RWPE2 (cell line): Measurements from ENCODE around the gene ABCC1.

Experiments
- ATAC-seq: fragments of 200-7000 bp; cut with Tn5 transposase; 3 replicates; pipeline ENCODE4 v1.9.1; 2021; ENCODE audit warnings: low read depth
- DNase-seq: peaks from one replicate; pipeline ENCODE4 v3.0.0-alpha.2; 2020; ENCODE audit warnings: low spot score
- H3K27ac ChIP-seq: fragments of 450-650 bp; 2 replicates; pipeline ENCODE4 v1.5.1; 2017; ENCODE audit warnings: mild to moderate bottlenecking; ENCODE audit not compliant: poor library complexity, severe bottlenecking
- H3K27me3 ChIP-seq: fragments of 250-450 bp; sonication (Bioruptor Pico); 2 replicates; pipeline ENCODE4 v1.5.1; 2021; ENCODE audit warnings: mild to moderate bottlenecking, moderate library complexity; ENCODE audit not compliant: insufficient read depth, poor library complexity, severe bottlenecking
- H3K36me3 ChIP-seq: fragments of 250-450 bp; sonication (Bioruptor Pico); 2 replicates; pipeline ENCODE4 v1.5.1; 2020; ENCODE audit warnings: low read depth, mild to moderate bottlenecking, moderate library complexity
- H3K4me1 ChIP-seq: fragments of 250-450 bp; sonication (Bioruptor Pico); 2 replicates; pipeline ENCODE4 v1.5.1; 2021; ENCODE audit warnings: mild to moderate bottlenecking, moderate library complexity; ENCODE audit not compliant: insufficient read depth, poor library complexity, severe bottlenecking
- H3K4me3 ChIP-seq: fragments of 250-450 bp; sonication (Bioruptor Pico); 2 replicates; pipeline ENCODE4 v1.5.1; 2021; ENCODE audit warnings: mild to moderate bottlenecking, moderate library complexity; ENCODE audit not compliant: severe bottlenecking
- H3K9me3 ChIP-seq: fragments of 250-450 bp; sonication (Bioruptor Pico); 2 replicates; pipeline ENCODE4 v1.5.1; 2021; ENCODE audit warnings: mild to moderate bottlenecking, moderate library complexity; ENCODE audit not compliant: severe bottlenecking
- CTCF ChIP-seq: fragments of 450-650 bp; IDR thresholded peaks from one replicate; pipeline ENCODE4 v1.5.1; 2017; ENCODE audit warnings: mild to moderate bottlenecking, moderate library complexity; ENCODE audit not compliant: poor library complexity, severe bottlenecking

Gene ABCC1

DNA sequence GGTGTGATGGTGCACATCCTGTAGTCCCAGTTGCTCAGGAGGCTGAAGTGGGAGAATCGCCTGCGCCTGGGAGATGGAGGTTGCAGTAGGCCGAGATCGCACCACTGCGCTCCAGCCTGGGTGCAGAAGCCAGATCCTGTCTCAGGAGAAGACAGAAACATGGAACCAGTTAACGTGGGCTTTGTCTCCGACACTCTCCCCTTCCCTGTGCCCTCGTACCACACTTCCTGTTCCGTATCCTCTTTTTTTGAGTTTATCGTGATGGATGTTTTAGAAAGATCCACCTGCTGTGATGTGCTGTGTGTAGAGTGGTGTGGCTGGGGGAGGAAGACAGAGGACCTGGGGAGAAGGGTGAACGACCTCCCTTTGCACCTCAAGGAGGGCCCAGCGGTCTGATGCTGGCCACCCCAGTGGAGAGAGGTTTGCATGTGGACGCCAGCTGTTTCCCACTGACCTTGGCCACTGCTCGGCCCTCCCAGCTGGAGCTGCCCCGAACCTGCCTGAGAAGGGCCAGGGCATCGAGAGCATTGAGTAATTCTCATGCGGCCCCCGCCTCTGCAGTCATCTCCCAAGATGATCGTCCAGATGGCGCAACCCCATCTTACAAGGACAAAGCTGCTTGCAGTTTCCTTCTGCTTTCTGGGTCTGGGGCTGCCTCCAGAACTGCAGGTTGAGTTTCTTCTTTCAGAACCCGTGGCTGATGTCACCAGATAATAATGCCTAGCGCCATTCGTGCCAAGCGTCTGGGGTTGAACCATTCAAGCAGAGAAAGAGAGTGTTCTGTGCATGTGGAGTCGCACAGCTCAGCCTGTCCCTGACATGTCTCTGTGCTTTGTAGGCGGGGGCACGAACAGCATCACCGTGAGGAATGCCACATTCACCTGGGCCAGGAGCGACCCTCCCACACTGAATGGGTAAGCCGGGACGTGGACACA lies 126.3 kb downstream of the ABCC1 start:
- DNase-seq (no peak), ATAC-seq (no peak)
- H3K4me1 ChIP-seq, result no peaks in the 10 kb centered on the region
- H3K4me3 ChIP-seq, result no peak overlapping the region
- H3K27me3 ChIP-seq, result no peaks in the 10 kb centered on the region
- no peaks in the 10 kb centered on the region for H3K9me3 ChIP-seq
- peaks cover 64% of the 10 kb centered on the region for H3K36me3 ChIP-seq
- TF ChIP-seq CTCF, result no peak
- H3K27ac ChIP-seq, result no peak overlapping the region

DNA sequence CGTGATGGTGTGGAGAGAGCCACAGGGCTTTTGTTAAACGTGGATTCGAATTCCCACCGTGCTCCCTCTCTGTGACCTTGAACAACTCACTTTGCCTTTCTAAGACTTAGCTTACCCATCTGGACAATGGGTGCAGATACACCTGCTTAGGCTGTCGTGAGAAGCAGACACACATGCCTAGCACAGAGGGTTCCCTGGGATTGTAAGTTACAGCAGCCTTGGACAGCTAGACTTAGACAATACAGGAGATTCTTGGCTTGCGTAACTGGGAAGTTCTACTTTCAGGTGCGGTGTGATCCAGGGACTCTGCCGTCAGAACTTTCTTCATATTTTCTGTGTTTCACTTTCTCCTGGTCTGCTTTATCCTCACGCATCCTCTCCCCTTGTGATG lies 127.0 kb downstream of the ABCC1 start:
- H3K27ac ChIP-seq, result no peak overlapping the region
- no peaks in the 10 kb centered on the region for H3K9me3 ChIP-seq
- peaks cover 70% of the 10 kb centered on the region for H3K36me3 ChIP-seq
- no peak for TF ChIP-seq CTCF
- ATAC-seq, result no peak
- DNase-seq, result no peak
- no peak overlapping the region for H3K4me3 ChIP-seq
- H3K4me1 ChIP-seq, result no peaks in the 10 kb centered on the region
- no peaks in the 10 kb centered on the region for H3K27me3 ChIP-seq

GRCh38 chr16:16080465-16081065 lies 131.1 kb downstream of the ABCC1 start:
- TF ChIP-seq CTCF, result no peak
- Histone ChIP-seq H3K27ac (no peak overlapping the region), H3K36me3 (peaks cover 77% of the 10 kb centered on the region), H3K27me3 (no peaks in the 10 kb centered on the region), H3K4me1 (no peaks in the 10 kb centered on the region), H3K9me3 (peaks cover 2% of the 10 kb centered on the region), H3K4me3 (no peak overlapping the region)
- DNase-seq, result no peak
- no peak for ATAC-seq

GRCh38 chr16:16081141-16081540 lies 131.7 kb downstream of the ABCC1 start:
- no peaks in the 10 kb centered on the region for H3K4me1 ChIP-seq
- no peak for ATAC-seq
- H3K9me3 ChIP-seq, result peaks cover 2% of the 10 kb centered on the region
- TF ChIP-seq CTCF, result no peak
- no peaks in the 10 kb centered on the region for H3K27me3 ChIP-seq
- DNase-seq, result no peak
- H3K27ac ChIP-seq, result no peak overlapping the region
- H3K36me3 ChIP-seq, result peaks cover 77% of the 10 kb centered on the region
- H3K4me3 ChIP-seq, result no peak overlapping the region

DNA sequence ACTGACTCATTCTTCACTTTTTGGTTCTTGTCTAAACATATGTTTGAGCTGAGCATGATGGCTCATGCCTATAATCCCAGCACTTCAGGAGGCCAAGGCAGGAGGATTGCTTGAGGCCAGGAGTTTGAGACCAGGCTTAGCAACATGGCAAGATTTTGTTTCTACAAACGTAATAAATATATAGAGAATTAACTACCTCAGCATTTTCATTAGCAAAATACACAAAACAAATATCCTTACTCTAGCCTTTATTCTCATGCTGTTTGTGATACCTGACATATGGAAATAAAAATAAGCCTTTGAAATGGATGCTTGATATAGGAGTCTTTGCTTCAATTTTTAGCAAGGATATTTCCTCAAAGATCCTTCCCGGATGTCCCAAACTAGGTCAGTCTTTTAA lies 132.8 kb downstream of the ABCC1 start:
- no peak overlapping the region for H3K4me3 ChIP-seq
- TF ChIP-seq CTCF, result no peak
- DNase-seq (no peak), ATAC-seq (no peak)
- H3K4me1 ChIP-seq, result no peaks in the 10 kb centered on the region
- H3K27me3 ChIP-seq, result no peaks in the 10 kb centered on the region
- H3K27ac ChIP-seq, result no peak overlapping the region
- peaks cover 2% of the 10 kb centered on the region for H3K9me3 ChIP-seq
- peaks cover 74% of the 10 kb centered on the region for H3K36me3 ChIP-seq
